CD4-positive, alpha-beta T cell treated with Interferon alpha-2 for 1 hour (primary cell): Measurements from ENCODE around the gene SUPT3H.
A peak's percentile ranks its signal among the peaks of the same experiment; 100 is the strongest.
"Not testable (repeated sequence)": the region's sequence is repeated elsewhere in the genome, so short reads cannot be mapped to it uniquely, and the experiment has no call there.

ENCODE experiments used
- DNase-seq, 2 donors: peaks; one replicate each; pipeline ENCODE4 v3.0.0-alpha.2; 2020 to 2022

The SUPT3H gene

GRCh38 chr6:45320349-45320748 lies 57.4 kb downstream of the SUPT3H start:
- no peak for DNase-seq

- no peak for DNase-seq
These were observed 63.6 kb downstream of the SUPT3H start for GRCh38 chr6:45314146-45314545.

- DNase-seq = peak; percentile 11 to 56
These were observed 67.5 kb downstream of the SUPT3H start for GRCh38 chr6:45310118-45310788.

- DNase-seq = no peak
These were observed 72.2 kb downstream of the SUPT3H start for GRCh38 chr6:45305546-45305945.

- no peak for DNase-seq
These were observed 74.9 kb downstream of the SUPT3H start for GRCh38 chr6:45302832-45303231.

- DNase-seq = no peak
These were observed 76.2 kb downstream of the SUPT3H start for GRCh38 chr6:45301348-45302142.

- DNase-seq = no peak
These were observed 77.0 kb downstream of the SUPT3H start for GRCh38 chr6:45300736-45301135.

GRCh38 chr6:45299096-45299581 lies 78.6 kb downstream of the SUPT3H start:
- DNase-seq = no peak

- DNase-seq = no peak
These were observed 80.4 kb downstream of the SUPT3H start for GRCh38 chr6:45297320-45297719.

GRCh38 chr6:45294065-45294701 lies 83.6 kb downstream of the SUPT3H start:
- DNase-seq = peak in 1 of 2 donors; percentile 14

- peak in 1 of 2 donors; percentile 50 for DNase-seq
These were observed 84.4 kb downstream of the SUPT3H start for GRCh38 chr6:45293306-45293705.

GRCh38 chr6:45289751-45290514 lies 87.8 kb downstream of the SUPT3H start:
- no peak for DNase-seq

GRCh38 chr6:45286707-45287106 lies 91.0 kb downstream of the SUPT3H start:
- DNase-seq = not testable (repeated sequence)

GRCh38 chr6:45278367-45278766 lies 99.4 kb downstream of the SUPT3H start:
- no peak for DNase-seq

GRCh38 chr6:45277741-45278140 lies 100.0 kb downstream of the SUPT3H start:
- DNase-seq = not testable (repeated sequence)

GRCh38 chr6:45275358-45275757 lies 102.4 kb downstream of the SUPT3H start:
- DNase-seq = no peak

- no peak for DNase-seq
These were observed 105.1 kb downstream of the SUPT3H start for GRCh38 chr6:45272626-45273025.

GRCh38 chr6:45265246-45265645 lies 112.5 kb downstream of the SUPT3H start:
- no peak for DNase-seq

- no peak for DNase-seq
These were observed 117.0 kb downstream of the SUPT3H start for GRCh38 chr6:45260696-45261095.

GRCh38 chr6:45256697-45257695 lies 120.7 kb downstream of the SUPT3H start:
- DNase-seq = no peak

GRCh38 chr6:45255434-45255833 lies 122.3 kb downstream of the SUPT3H start:
- no peak for DNase-seq

GRCh38 chr6:45254253-45254652 lies 123.5 kb downstream of the SUPT3H start:
- DNase-seq = no peak
